Measurements from ENCODE around the gene G0S2. TPM values are rescaled to one million over a fixed set of nuclear protein-coding genes. Genes with fewer than 3 reads are reported as not detected.

G0S2 gene
- total and polyA plus RNA-seq, 2 of the 8 experiments (the other 6 are each of a cell fraction or from before 2014, with no cell fraction given), result 1.0 to 1.7 TPM

GRCh38 chr1:209715314-209715713 is 40.1 kb downstream of the G0S2 start:
- H3K4ac ChIP-seq (replicated peaks; ENCODE audit: insufficient read length, low read depth, low read length), result no peak overlapping the region
- no peak overlapping the region for H3K23ac ChIP-seq (ENCODE audit: insufficient read length)
- no peak overlapping the region for H2BK120ac ChIP-seq (replicated peaks; ENCODE audit: low read depth, low read length)
- H3K4me2 ChIP-seq (ENCODE audit: insufficient read depth in 1 of 2, low read depth in 2 of 2, low read length in 2 of 2), result no peak overlapping the region
- peaks cover 0 to 1% (median 0%) of the 10 kb centered on the region in 4 experiments; a peak in 1 of 7 replicates for H3K27me3 ChIP-seq (replicated peaks in 1 of 4; ENCODE audit: control insufficient read depth in 3 of 4, extremely low read depth in 1 of 4, insufficient read depth in 3 of 4, low read length in 3 of 4)
- POLR2A ChIA-PET (ENCODE audit: partially characterized antibody), result no interaction called here
- no peak overlapping the region for H3K18ac ChIP-seq (ENCODE audit: extremely low read depth, low read length)
- H3K9me3 ChIP-seq (ENCODE audit: insufficient read depth in 2 of 2, low read depth in 1 of 2, low read length in 1 of 2), result no peaks in the 10 kb centered on the region
- TF ChIP-seq BCL11A (IDR thresholded peaks at IDR 0.05; ENCODE audit: low read depth in 2 of 2, low read length in 2 of 2), result no peak
- TF ChIP-seq BACH1 (IDR thresholded peaks at IDR 0.05; ENCODE audit: low read length), result no peak
- TF ChIP-seq SP2 (IDR thresholded peaks at IDR 0.05; ENCODE audit: low read length), result no peak
- TF ChIP-seq CREB1 (IDR thresholded peaks at IDR 0.05), result no peak
- TF ChIP-seq NRF1 (IDR thresholded peaks at IDR 0.05; ENCODE audit: low read depth, low read length), result no peak
- TF ChIP-seq POLR2AphosphoS5 (IDR thresholded peaks at IDR 0.05; ENCODE audit: low read depth, low read length), result no peak
- no peak for TF ChIP-seq GTF2F1 (IDR thresholded peaks at IDR 0.05; ENCODE audit: borderline replicate concordance, low read depth, low read length)
- no peak for TF ChIP-seq CBX8 (IDR thresholded peaks at IDR 0.05; ENCODE audit: borderline replicate concordance, low read depth, low read length)
- no peak overlapping the region for H3K4me3 ChIP-seq (ENCODE audit: extremely low read depth in 1 of 4, insufficient read depth in 2 of 4, low read depth in 3 of 4, low read length in 4 of 4)
- H3K4me1 ChIP-seq (replicated peaks in 1 of 4; ENCODE audit: control insufficient read depth in 3 of 4, insufficient read depth in 4 of 4, low read length in 3 of 4), result no peaks in the 10 kb centered on the region
- no peak overlapping the region for H2BK15ac ChIP-seq (ENCODE audit: low read length)
- H3K27ac ChIP-seq (ENCODE audit: low read depth, low read length), result no peak overlapping the region
- H4K20me1 ChIP-seq (replicated peaks in 1 of 2; ENCODE audit: control insufficient read depth in 1 of 2, insufficient read depth in 2 of 2, low read length in 2 of 2), result no peaks in the 10 kb centered on the region
- no peak overlapping the region for H2AK5ac ChIP-seq (ENCODE audit: low read depth, low read length)
- no peak overlapping the region for H3K9ac ChIP-seq (replicated peaks in 1 of 4; ENCODE audit: extremely low read depth in 1 of 4, low read depth in 3 of 4, low read length in 3 of 4)
- no peak overlapping the region for H2BK12ac ChIP-seq (ENCODE audit: low read depth, low read length)
- no peak overlapping the region for H2AFZ ChIP-seq (ENCODE audit: low read length)
- H4K8ac ChIP-seq (ENCODE audit: extremely low read depth, insufficient read depth, low read length), result no peak overlapping the region
- H3K14ac ChIP-seq (ENCODE audit: insufficient read length), result no peak overlapping the region
- FAIRE-seq, result no peak
- H3K79me2 ChIP-seq (ENCODE audit: control insufficient read depth in 1 of 2, insufficient read depth in 2 of 2, low read length in 2 of 2), result no peaks in the 10 kb centered on the region
- CTCF ChIA-PET (ENCODE audit: partially characterized antibody), result no interaction called here
- H3K23me2 ChIP-seq (ENCODE audit: low read depth, low read length), result no peaks in the 10 kb centered on the region
- H2BK5ac ChIP-seq (ENCODE audit: low read depth, low read length), result no peak overlapping the region
- DNase-seq (ENCODE audit: low read depth in 1 of 2, low spot score in 2 of 2), result no peak
- no peak overlapping the region for H4K5ac ChIP-seq (ENCODE audit: insufficient read length, low read depth, low read length)
- no peak overlapping the region for H2BK20ac ChIP-seq (ENCODE audit: low read length)
- no peaks in the 10 kb centered on the region for H3K79me1 ChIP-seq (ENCODE audit: low read depth, low read length)
- no peak overlapping the region for H4K91ac ChIP-seq (replicated peaks; ENCODE audit: insufficient read length, low read length)
- no peaks in the 10 kb centered on the region for H3K36me3 ChIP-seq (ENCODE audit: control insufficient read depth in 2 of 4, insufficient read depth in 4 of 4, low read length in 3 of 4)
- no peak overlapping the region for H3K56ac ChIP-seq (replicated peaks; ENCODE audit: insufficient read length, low read depth, low read length)

Measured in H1 (cell line).